SK-N-SH treated with all-trans-retinoic acid at 6 μM for 48 hours (cell line): ENCODE measurements around the gene P3H3.
"Not testable (repeated sequence)": the region's sequence is repeated elsewhere in the genome, so short reads cannot be mapped to it uniquely, and the experiment has no call there.

Experiments
- BACH2 ChIP-seq: fragments of 250-450 bp; sonication (Bioruptor Pico); IDR thresholded peaks from 2 replicates; pipeline ENCODE4 v1.9.0; 2021; ENCODE audit warnings: mild to moderate bottlenecking, borderline replicate concordance
- CSDC2 ChIP-seq: fragments of 250-450 bp; sonication (Bioruptor Pico); IDR thresholded peaks from 2 replicates; pipeline ENCODE4 v1.5.0; 2020; ENCODE audit warnings: mild to moderate bottlenecking, moderate library complexity
- PPARA ChIP-seq: fragments of 250-450 bp; sonication (Bioruptor Pico); IDR thresholded peaks from 2 replicates; pipeline ENCODE4 v1.5.0; 2020; ENCODE audit warnings: mild to moderate bottlenecking, borderline replicate concordance
- TCF4 ChIP-seq: fragments of 250-450 bp; sonication (Bioruptor Pico); IDR thresholded peaks from 2 replicates; pipeline ENCODE4 v1.8.0; 2021; ENCODE audit warnings: mild to moderate bottlenecking, moderate library complexity, borderline replicate concordance
- TOX ChIP-seq: fragments of 250-450 bp; sonication (Bioruptor Pico); IDR thresholded peaks from 2 replicates; pipeline ENCODE4 v1.8.0; 2021; ENCODE audit warnings: mild to moderate bottlenecking, moderate library complexity, borderline replicate concordance
- ZFP3 ChIP-seq: fragments of 250-450 bp; sonication (Bioruptor Pico); IDR thresholded peaks from 2 replicates; pipeline ENCODE4 v1.5.0; 2020; ENCODE audit warnings: mild to moderate bottlenecking, moderate library complexity
- ZFP30 ChIP-seq: fragments of 450-650 bp; formaldehyde crosslinking; IDR thresholded peaks from 2 replicates; pipeline ENCODE4 v1.5.0; 2022; ENCODE audit warnings: mild to moderate bottlenecking, moderate library complexity
- ZNF565 ChIP-seq: fragments of 450-650 bp; formaldehyde crosslinking; conservative IDR thresholded peaks from 2 replicates; pipeline ENCODE4 v1.5.0; 2020; ENCODE audit warnings: low read depth, mild to moderate bottlenecking, moderate library complexity
- TF ChIP-seq, protein P1 (sequence below): fragments of 250-450 bp; sonication (Bioruptor Pico); IDR thresholded peaks from 2 replicates; pipeline ENCODE4 v1.5.0; 2020; ENCODE audit warnings: mild to moderate bottlenecking, moderate library complexity
- TF ChIP-seq, protein P2 (sequence below): fragments of 250-450 bp; sonication (Bioruptor Pico); IDR thresholded peaks from 2 replicates; pipeline ENCODE4 v1.5.1; 2020; ENCODE audit warnings: low read depth, mild to moderate bottlenecking, moderate library complexity

DNA sequence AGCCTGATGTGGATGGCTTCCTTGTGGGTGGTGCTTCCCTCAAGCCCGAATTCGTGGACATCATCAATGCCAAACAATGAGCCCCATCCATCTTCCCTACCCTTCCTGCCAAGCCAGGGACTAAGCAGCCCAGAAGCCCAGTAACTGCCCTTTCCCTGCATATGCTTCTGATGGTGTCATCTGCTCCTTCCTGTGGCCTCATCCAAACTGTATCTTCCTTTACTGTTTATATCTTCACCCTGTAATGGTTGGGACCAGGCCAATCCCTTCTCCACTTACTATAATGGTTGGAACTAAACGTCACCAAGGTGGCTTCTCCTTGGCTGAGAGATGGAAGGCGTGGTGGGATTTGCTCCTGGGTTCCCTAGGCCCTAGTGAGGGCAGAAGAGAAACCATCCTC, 42.1 kb downstream of the P3H3 start:
- not testable (repeated sequence) for TF ChIP-seq CSDC2 (CRISPR knock-in tag); ZFP30; ZFP3 (CRISPR knock-in tag); TOX; BACH2 (CRISPR knock-in tag); ZNF565 (CRISPR knock-in tag); TCF4 (CRISPR knock-in tag); PPARA (CRISPR knock-in tag)
- TF ChIP-seq, protein P1, sequence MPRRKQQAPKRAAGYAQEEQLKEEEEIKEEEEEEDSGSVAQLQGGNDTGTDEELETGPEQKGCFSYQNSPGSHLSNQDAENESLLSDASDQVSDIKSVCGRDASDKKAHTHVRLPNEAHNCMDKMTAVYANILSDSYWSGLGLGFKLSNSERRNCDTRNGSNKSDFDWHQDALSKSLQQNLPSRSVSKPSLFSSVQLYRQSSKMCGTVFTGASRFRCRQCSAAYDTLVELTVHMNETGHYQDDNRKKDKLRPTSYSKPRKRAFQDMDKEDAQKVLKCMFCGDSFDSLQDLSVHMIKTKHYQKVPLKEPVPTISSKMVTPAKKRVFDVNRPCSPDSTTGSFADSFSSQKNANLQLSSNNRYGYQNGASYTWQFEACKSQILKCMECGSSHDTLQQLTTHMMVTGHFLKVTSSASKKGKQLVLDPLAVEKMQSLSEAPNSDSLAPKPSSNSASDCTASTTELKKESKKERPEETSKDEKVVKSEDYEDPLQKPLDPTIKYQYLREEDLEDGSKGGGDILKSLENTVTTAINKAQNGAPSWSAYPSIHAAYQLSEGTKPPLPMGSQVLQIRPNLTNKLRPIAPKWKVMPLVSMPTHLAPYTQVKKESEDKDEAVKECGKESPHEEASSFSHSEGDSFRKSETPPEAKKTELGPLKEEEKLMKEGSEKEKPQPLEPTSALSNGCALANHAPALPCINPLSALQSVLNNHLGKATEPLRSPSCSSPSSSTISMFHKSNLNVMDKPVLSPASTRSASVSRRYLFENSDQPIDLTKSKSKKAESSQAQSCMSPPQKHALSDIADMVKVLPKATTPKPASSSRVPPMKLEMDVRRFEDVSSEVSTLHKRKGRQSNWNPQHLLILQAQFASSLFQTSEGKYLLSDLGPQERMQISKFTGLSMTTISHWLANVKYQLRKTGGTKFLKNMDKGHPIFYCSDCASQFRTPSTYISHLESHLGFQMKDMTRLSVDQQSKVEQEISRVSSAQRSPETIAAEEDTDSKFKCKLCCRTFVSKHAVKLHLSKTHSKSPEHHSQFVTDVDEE (CRISPR knock-in tag), result not testable (repeated sequence)
- TF ChIP-seq, protein P2, sequence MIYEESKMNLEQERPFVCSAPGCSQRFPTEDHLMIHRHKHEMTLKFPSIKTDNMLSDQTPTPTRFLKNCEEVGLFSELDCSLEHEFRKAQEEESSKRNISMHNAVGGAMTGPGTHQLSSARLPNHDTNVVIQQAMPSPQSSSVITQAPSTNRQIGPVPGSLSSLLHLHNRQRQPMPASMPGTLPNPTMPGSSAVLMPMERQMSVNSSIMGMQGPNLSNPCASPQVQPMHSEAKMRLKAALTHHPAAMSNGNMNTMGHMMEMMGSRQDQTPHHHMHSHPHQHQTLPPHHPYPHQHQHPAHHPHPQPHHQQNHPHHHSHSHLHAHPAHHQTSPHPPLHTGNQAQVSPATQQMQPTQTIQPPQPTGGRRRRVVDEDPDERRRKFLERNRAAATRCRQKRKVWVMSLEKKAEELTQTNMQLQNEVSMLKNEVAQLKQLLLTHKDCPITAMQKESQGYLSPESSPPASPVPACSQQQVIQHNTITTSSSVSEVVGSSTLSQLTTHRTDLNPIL (CRISPR knock-in tag), result not testable (repeated sequence)
